Measurements from ENCODE around the gene SNX33.
"Not testable (repeated sequence)": the region's sequence is repeated elsewhere in the genome, so short reads cannot be mapped to it uniquely, and the experiment has no call there.

SNX33 gene

GRCh38 chr15:75683646-75684312 is 36.1 kb downstream of the SNX33 start:
- peak; percentile 27 for DNase-seq (ENCODE audit: low spot score)

DNA sequence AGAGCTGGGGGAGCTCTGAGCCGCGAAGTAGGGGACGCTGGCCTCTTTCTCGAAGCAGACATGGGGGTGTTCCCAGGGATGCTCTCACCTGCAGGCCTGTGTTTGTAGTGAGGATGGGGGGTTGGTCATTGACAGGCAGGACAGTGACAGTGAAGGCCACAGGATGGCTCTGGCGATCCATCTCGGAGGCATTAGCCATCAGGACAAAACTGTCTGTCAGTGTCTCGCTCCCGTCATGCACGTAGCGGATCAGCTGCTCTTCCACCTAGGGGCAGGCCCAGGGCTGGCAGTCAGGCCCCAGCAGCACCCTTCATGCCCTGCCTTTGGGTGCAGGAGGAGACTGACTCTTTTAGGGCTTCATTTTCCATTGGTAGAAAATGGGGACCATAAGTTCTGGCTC is 36.9 kb downstream of the SNX33 start:
- no peak for DNase-seq (ENCODE audit: low spot score)

- no peak for DNase-seq (ENCODE audit: low spot score)
Measured at GRCh38 chr15:75685195-75685594, 37.5 kb downstream of the SNX33 start.

DNA sequence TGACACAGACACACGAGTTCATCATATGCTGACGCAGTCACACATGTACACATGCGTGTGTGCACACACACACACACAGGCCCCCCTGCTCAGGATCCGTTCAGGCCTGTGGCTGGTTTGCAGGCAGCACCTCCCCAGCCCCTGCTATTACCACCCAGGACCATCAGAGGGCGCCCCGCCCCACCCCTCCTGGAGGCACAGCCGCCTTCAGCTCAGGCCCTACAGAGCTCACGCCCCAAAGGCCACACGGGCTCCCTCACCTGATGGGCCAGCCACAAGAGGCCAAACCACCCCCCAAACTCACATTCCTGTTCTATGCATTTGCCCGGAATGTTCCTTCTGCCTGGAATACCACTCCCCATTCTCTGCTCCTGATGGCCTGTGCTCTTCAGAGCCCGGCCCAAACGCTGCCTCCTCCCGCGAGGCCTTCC is 38.5 kb downstream of the SNX33 start:
- DNase-seq (ENCODE audit: low spot score): peak; percentile 29

- DNase-seq (ENCODE audit: low spot score): no peak
Measured at GRCh38 chr15:75687486-75688277, 40.0 kb downstream of the SNX33 start.

- no peak for DNase-seq (ENCODE audit: low spot score)
Measured at GRCh38 chr15:75688278-75688557, 40.5 kb downstream of the SNX33 start.

- DNase-seq (ENCODE audit: low spot score): no peak
Measured at GRCh38 chr15:75688831-75689230, 41.1 kb downstream of the SNX33 start.

DNA sequence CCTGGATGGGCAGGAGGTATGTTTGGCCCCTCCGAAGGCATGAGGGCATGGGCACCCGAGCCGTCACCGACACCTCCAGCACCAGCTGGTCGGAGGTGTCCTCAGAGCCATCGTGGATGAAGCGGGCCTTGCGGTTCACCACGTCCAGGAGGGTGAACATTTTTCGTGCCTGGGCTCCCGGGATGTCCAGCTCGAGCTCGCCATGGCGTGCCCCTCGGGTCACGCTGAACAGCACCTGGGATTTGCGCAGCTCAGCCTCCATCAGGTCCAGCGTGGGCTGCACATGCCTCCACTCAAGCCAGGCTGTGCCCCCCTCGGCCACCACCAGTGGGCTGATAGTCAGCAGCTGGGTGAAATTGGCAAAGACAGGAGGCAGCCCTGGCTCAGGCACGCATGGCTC is 41.7 kb downstream of the SNX33 start:
- not testable (repeated sequence) for DNase-seq (ENCODE audit: low spot score)

GRCh38 chr15:75692311-75692710 is 44.6 kb downstream of the SNX33 start:
- DNase-seq (ENCODE audit: low spot score): not testable (repeated sequence)

GRCh38 chr15:75693028-75693427 is 45.3 kb downstream of the SNX33 start:
- not testable (repeated sequence) for DNase-seq (ENCODE audit: low spot score)

GRCh38 chr15:75693501-75694240 is 46.0 kb downstream of the SNX33 start:
- no peak for DNase-seq (ENCODE audit: low spot score)

DNA sequence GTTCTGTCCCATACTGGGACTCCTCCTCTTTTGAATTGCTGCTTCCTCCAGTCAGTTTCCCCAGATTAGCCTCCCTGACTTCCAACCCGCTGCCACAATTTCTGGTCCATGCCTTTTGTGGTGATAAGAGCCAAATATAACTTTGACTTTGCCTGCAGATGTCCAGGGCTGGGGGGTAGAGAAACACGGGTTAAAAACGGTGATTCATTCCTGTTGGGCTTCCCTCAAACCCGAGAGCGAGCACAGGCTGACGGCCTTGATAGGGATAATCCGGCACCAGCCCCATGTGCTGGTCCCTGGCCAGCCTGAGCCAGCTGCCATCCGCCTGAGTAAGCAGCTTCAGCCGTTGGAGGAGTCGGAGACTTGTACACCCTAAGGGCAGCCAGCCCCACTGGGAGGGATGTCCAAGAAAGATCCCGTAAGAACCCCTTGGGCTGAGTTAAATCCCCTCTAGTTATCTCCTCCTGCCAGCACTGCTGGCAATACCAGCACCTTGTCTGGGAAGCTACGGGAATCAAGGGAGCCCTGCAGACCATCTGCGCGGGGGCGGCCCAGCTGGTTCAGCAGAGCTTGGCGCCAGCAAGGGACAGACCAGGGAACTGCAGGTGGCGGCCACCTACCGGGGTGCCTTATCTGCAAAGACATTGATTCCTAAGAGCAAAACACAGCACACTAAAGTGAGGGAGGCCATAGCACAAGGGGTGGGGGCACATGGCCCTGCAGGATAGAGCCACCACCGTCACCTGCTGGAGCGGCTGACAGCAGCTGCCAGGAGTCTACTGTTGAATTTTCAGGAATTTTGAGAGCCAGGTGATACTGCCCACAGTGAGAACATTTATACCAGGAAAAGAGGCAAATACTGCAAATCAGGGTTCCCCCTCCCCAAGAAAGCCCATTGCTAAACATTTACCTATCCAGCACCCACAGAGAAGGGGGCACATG is 46.8 kb downstream of the SNX33 start:
- DNase-seq (ENCODE audit: low spot score): peak; percentile 61

DNA sequence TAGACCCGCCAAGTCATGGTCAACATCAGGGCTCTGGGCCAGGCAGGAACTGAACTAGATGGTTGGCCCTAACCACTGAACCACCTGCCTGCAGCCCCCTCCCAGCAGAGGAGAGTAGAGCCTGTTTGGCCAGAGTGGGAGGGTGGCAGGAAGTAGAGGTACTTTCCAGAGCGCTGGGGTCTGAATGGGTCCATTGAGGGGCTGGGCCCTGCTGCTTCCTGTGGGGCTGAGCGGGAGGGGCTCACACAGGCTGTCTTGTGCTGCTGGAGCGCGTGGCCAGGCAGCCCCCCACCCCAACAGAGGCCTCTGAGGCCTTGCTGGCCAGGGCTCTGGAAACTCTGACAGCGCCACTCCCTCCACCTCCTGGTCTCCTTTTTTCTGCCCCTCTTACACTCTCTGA is 47.5 kb downstream of the SNX33 start:
- DNase-seq (ENCODE audit: low spot score): no peak

DNA sequence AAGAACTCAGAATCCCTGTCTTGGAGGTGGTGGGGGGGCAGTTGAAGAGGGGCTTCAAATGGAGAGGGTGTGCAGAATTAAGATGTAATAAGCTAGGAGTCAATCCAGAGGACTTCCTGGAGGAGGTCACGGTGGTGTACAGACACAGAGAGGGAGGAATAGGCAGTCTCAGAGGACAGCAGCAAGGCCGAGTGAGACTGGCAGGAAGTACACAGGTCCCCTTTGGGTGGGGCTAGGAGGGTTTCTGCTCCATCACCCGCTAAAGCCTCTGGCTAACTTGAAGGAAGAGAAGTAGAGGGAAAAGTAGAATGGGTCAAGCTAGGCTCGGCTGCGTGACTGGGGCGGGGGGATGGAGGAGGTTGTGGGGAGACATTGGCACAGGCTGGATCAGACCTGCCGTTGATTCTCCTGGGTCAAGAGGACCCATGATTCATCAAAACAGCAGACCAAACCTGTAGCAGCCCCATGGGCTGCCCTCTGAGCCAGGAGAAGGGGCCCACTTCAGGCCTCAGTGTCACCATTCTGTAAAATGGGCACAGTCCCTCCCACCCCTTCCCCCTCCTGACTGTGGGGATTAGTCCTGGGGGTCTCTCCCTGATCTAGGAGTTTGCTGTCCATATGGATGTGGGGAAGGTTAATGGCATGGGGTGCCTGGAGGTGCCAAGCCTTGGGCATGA is 48.1 kb downstream of the SNX33 start:
- no peak for DNase-seq (ENCODE audit: low spot score)

GRCh38 chr15:75696311-75696720 is 48.6 kb downstream of the SNX33 start:
- DNase-seq (ENCODE audit: low spot score): peak; percentile 53

- no peak for DNase-seq (ENCODE audit: low spot score)
Measured at GRCh38 chr15:75696854-75697259, 49.1 kb downstream of the SNX33 start.

- no peak for DNase-seq (ENCODE audit: low spot score)
Measured at GRCh38 chr15:75697523-75697922, 49.8 kb downstream of the SNX33 start.

DNA sequence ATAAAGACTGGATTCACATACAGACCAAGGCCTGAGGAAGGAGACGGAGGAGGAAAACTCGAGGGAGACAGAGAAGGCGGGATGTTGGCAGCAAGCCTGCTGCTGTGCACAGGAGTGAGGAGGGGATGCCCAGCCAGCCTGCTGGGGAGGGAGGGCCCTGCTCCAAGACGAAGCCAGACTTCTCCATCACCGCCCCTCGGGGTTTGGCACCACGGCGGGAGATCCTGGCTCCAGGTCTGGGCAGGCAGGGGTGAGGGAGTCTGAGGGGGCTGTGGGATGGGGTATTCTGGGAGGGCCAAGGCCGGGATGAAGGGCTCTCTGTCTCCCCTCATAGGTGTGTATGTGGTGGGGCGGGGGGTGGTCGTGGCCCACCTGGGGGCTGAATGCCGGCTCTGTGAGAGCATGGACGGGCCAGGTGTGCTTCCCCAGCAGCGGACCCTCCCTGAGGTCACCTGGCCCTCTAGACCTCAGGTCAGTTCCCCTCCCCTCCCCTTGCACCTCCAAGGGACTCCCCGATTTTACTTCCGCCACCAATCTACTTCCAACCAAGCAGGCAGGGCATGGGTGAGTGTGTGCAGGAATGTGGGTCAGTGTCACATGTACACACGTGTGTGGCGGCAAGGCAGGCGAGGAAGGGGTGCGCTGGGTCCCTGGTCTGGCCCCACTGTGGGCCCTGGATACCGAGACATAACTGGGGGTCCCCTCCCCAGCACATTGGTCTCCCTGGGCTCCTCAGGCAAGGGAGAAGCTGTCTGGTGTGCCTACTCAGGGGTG is 50.4 kb downstream of the SNX33 start:
- DNase-seq (ENCODE audit: low spot score): not testable (repeated sequence)

DNA sequence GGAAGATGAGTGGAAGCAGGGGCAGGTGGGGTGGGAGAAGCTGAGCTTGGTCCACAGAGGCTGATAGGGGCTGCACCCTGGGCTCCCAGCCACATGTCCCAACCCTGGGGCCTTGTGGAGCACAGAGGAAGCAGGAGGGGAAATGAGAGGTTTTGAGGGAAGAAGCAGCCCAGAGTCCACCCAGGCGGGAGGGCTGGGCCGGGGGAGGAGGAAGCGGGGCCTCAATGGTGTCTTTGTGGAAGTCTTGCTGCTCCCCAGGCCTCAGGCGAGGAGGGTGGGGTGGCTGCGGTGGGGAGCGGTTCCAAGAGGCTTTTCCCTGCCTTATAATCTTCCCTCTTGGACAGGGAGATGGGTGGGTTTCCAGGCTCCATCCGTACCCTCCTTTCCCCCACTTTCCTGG is 51.8 kb downstream of the SNX33 start:
- peak; percentile 25 for DNase-seq (ENCODE audit: low spot score)
